NCI-H128 (cell line): ENCODE results near the gene LSM7.

Experiments
- DNase-seq: peaks from one replicate; lab custom pipeline; 2025; ENCODE audit not compliant: unreplicated experiment; lab: John Stamatoyannopoulos, UW

The LSM7 gene

GRCh38 chr19:2338751-2339643 lies 10.6 kb upstream of the LSM7 start:
- no peak for DNase-seq

GRCh38 chr19:2338055-2338615 lies 9.7 kb upstream of the LSM7 start:
- DNase-seq, result no peak

- DNase-seq, result no peak
Measured at GRCh38 chr19:2337329-2337707, 8.9 kb upstream of the LSM7 start.

- DNase-seq, result no peak
Measured at GRCh38 chr19:2336528-2337328, 8.3 kb upstream of the LSM7 start.

GRCh38 chr19:2335848-2336247 lies 7.5 kb upstream of the LSM7 start:
- DNase-seq, result no peak

- no peak for DNase-seq
Measured at GRCh38 chr19:2334986-2335846, 6.8 kb upstream of the LSM7 start.

- DNase-seq, result no peak
Measured at GRCh38 chr19:2334426-2334825, 6.0 kb upstream of the LSM7 start.

- DNase-seq, result no peak
Measured at GRCh38 chr19:2333807-2334211, 5.4 kb upstream of the LSM7 start.

- peak; percentile 37 for DNase-seq
Measured at GRCh38 chr19:2333027-2333806, 4.8 kb upstream of the LSM7 start.

GRCh38 chr19:2332341-2333026 lies 4.1 kb upstream of the LSM7 start:
- peak; percentile 23 for DNase-seq

GRCh38 chr19:2331601-2332246 lies 3.3 kb upstream of the LSM7 start:
- no peak for DNase-seq

- peak; percentile 38 for DNase-seq
Measured at GRCh38 chr19:2330632-2331284, 2.4 kb upstream of the LSM7 start.

- DNase-seq, result no peak
Measured at GRCh38 chr19:2330255-2330631, 1.9 kb upstream of the LSM7 start.

- DNase-seq, result no peak
Measured at GRCh38 chr19:2329501-2329916, 1.1 kb upstream of the LSM7 start.

GRCh38 chr19:2329149-2329478 lies 728 bp upstream of the LSM7 start:
- DNase-seq, result no peak

GRCh38 chr19:2327773-2328400 lies 499 bp downstream of the LSM7 start:
- no peak for DNase-seq

GRCh38 chr19:2326699-2327360 lies 1.6 kb downstream of the LSM7 start:
- no peak for DNase-seq
